ENCODE results near the gene PXK.

DNA sequence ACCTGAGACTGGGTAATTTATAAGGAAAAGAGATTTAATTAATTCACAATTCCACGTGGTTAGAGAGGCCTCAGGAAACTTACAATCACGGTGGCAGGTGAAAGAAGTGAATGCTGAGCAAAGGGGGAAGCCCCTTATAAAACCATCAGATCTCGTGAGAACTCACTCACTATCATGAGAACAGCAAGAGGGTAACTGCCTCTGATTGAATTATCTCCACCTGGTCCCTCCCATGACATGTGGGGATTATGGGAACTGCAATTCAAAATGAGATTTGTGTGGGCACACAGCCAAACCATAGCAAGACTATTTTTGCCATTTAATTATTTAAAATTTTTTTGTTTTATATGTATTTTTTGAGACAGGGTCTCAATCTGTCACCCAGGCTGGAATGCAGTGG is 132.2 kb downstream of the PXK start:
- TF ChIP-seq, protein P1, sequence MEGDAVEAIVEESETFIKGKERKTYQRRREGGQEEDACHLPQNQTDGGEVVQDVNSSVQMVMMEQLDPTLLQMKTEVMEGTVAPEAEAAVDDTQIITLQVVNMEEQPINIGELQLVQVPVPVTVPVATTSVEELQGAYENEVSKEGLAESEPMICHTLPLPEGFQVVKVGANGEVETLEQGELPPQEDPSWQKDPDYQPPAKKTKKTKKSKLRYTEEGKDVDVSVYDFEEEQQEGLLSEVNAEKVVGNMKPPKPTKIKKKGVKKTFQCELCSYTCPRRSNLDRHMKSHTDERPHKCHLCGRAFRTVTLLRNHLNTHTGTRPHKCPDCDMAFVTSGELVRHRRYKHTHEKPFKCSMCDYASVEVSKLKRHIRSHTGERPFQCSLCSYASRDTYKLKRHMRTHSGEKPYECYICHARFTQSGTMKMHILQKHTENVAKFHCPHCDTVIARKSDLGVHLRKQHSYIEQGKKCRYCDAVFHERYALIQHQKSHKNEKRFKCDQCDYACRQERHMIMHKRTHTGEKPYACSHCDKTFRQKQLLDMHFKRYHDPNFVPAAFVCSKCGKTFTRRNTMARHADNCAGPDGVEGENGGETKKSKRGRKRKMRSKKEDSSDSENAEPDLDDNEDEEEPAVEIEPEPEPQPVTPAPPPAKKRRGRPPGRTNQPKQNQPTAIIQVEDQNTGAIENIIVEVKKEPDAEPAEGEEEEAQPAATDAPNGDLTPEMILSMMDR (IDR thresholded peaks at IDR 0.05; ENCODE audit: low read length) = no peak
- no peak for TF ChIP-seq EZH2phosphoT487 (IDR thresholded peaks at IDR 0.05; ENCODE audit: low read length)
